Activated CD8-positive, alpha-beta memory T cell treated with anti-CD3 and anti-CD28 coated beads for 24 hours (primary cell): ENCODE results near the gene FNDC3A.
A peak's percentile ranks its signal among the peaks of the same experiment; 100 is the strongest.

ENCODE experiments used
- DNase-seq: peaks from one replicate; pipeline ENCODE4 v3.0.0-alpha.2; 2020

The FNDC3A gene

GRCh38 chr13:49220856-49221589, 245.3 kb downstream of the FNDC3A start:
- no peak for DNase-seq

- no peak for DNase-seq
Measured at GRCh38 chr13:49221590-49221965, 245.9 kb downstream of the FNDC3A start.

GRCh38 chr13:49225223-49226042, 249.7 kb downstream of the FNDC3A start:
- DNase-seq: no peak

GRCh38 chr13:49226613-49227012, 250.9 kb downstream of the FNDC3A start:
- DNase-seq: no peak

GRCh38 chr13:49234741-49235140, 259.0 kb downstream of the FNDC3A start:
- no peak for DNase-seq

GRCh38 chr13:49235856-49236431, 260.2 kb downstream of the FNDC3A start:
- no peak for DNase-seq

- DNase-seq: no peak
Measured at GRCh38 chr13:49238621-49239020, 262.9 kb downstream of the FNDC3A start.

- no peak for DNase-seq
Measured at GRCh38 chr13:49240017-49240416, 264.3 kb downstream of the FNDC3A start.

GRCh38 chr13:49241296-49241695, 265.6 kb downstream of the FNDC3A start:
- DNase-seq: no peak

- DNase-seq: no peak
Measured at GRCh38 chr13:49245101-49245500, 269.4 kb downstream of the FNDC3A start.

- DNase-seq: no peak
Measured at GRCh38 chr13:49246850-49247642, 271.3 kb downstream of the FNDC3A start.

GRCh38 chr13:49247643-49248621, 272.2 kb downstream of the FNDC3A start, which contains the start of gene CDADC1:
Gene CDADC1 (plus strand): TSS chr13:49247925. CDS start chr13:49248038, 113 bp downstream.
- DNase-seq: peak; percentile 97

GRCh38 chr13:49248622-49249002, 272.9 kb downstream of the FNDC3A start:
- no peak for DNase-seq

- no peak for DNase-seq
Measured at GRCh38 chr13:49251326-49251725, 275.6 kb downstream of the FNDC3A start.

- DNase-seq: no peak
Measured at GRCh38 chr13:49253310-49253709, 277.6 kb downstream of the FNDC3A start.

GRCh38 chr13:49254007-49254406, 278.3 kb downstream of the FNDC3A start:
- no peak for DNase-seq

- no peak for DNase-seq
Measured at GRCh38 chr13:49256841-49257240, 281.1 kb downstream of the FNDC3A start.

- DNase-seq: no peak
Measured at GRCh38 chr13:49258089-49258796, 282.5 kb downstream of the FNDC3A start.
